OCI-LY1 (cell line): ENCODE data around the gene C6orf62.

ENCODE experiments used
- H2AFZ ChIP-seq: fragments of 200-600 bp; sonication (generic), shearing (Covaris generic); 2 replicates; pipeline ENCODE4 v1.6.0; 2014; ENCODE audit warnings: antibody characterized with exemption, mild to moderate bottlenecking, low read length
- H3F3A ChIP-seq: fragments of 200-600 bp; sonication (generic), shearing (Covaris generic); 2 replicates; pipeline ENCODE4 v1.6.0; 2014; ENCODE audit warnings: mild to moderate bottlenecking, antibody characterized with exemption, low read length, moderate library complexity; ENCODE audit not compliant: insufficient read depth
- H3K27ac ChIP-seq: fragments of 200-600 bp; sonication (generic); 2 replicates; pipeline ENCODE4 v1.5.1; 2014; ENCODE audit warnings: low read length, mixed run types, mild to moderate bottlenecking, low read depth; ENCODE audit not compliant: poor library complexity, severe bottlenecking
- H3K27me3 ChIP-seq: fragments of 200-600 bp; sonication (generic); 2 replicates; pipeline ENCODE4 v1.6.0; 2014; ENCODE audit warnings: antibody characterized with exemption, mild to moderate bottlenecking, low read length, moderate library complexity; ENCODE audit not compliant: insufficient read depth
- H3K36me3 ChIP-seq: fragments of 200-600 bp; sonication (generic); 2 replicates; pipeline ENCODE4 v1.6.1; 2014; ENCODE audit warnings: mild to moderate bottlenecking, antibody characterized with exemption, low read length, moderate library complexity, mixed read lengths; ENCODE audit not compliant: insufficient read depth
- H3K4me1 ChIP-seq: fragments of 200-600 bp; sonication (generic); 2 replicates; pipeline ENCODE4 v1.5.1; 2014; ENCODE audit warnings: mild to moderate bottlenecking, low read length, moderate library complexity; ENCODE audit not compliant: insufficient read depth, severe bottlenecking
- H3K4me2 ChIP-seq: fragments of 200-600 bp; sonication (generic), shearing (Covaris generic); 2 replicates; pipeline ENCODE4 v1.6.1; 2014; ENCODE audit warnings: low read length
- H3K4me3 ChIP-seq: fragments of 200-600 bp; sonication (generic); 2 replicates; pipeline ENCODE4 v1.5.1; 2014; ENCODE audit warnings: low read length, low read depth, mild to moderate bottlenecking, mixed read lengths; ENCODE audit not compliant: poor library complexity, severe bottlenecking
- H3K79me2 ChIP-seq: fragments of 200-600 bp; shearing (Covaris generic); 2 replicates; pipeline ENCODE4 v1.6.1; 2016; ENCODE audit warnings: mixed run types, low read length, mixed read lengths; ENCODE audit not compliant: insufficient read depth
- H3K9ac ChIP-seq: fragments of 200-600 bp; sonication (generic), shearing (Covaris generic); 2 replicates; pipeline ENCODE4 v1.6.1; 2014; ENCODE audit warnings: mild to moderate bottlenecking, low read length, mixed read lengths
- H3K9me2 ChIP-seq: fragments of 200-600 bp; sonication (generic), shearing (Covaris generic); 2 replicates; pipeline ENCODE4 v1.6.1; 2014; ENCODE audit warnings: low read depth, mild to moderate bottlenecking, low read length, mixed read lengths
- H3K9me3 ChIP-seq: fragments of 200-600 bp; shearing (Covaris generic); 2 replicates; pipeline ENCODE4 v1.6.1; 2014; ENCODE audit warnings: low read length, mixed read lengths
- H4K20me1 ChIP-seq: fragments of 200-600 bp; sonication (generic), shearing (Covaris generic); 2 replicates; pipeline ENCODE4 v1.6.0; 2016; ENCODE audit warnings: mild to moderate bottlenecking, low read length; ENCODE audit not compliant: insufficient read depth
- CTCF ChIP-seq: fragments of 200-600 bp; sonication (generic), shearing (Covaris generic); IDR thresholded peaks from 2 replicates; pipeline ENCODE4 v1.5.1; 2017; ENCODE audit warnings: mild to moderate bottlenecking, antibody characterized with exemption, low read length, moderate library complexity, mixed read lengths
- EZH2 ChIP-seq: fragments of 200-600 bp; sonication (generic), shearing (Covaris generic); IDR thresholded peaks from 2 replicates; pipeline ENCODE4 v1.8.0; 2017; ENCODE audit warnings: borderline replicate concordance, mixed run types, mild to moderate bottlenecking, antibody characterized with exemption, low read length, moderate library complexity, mixed read lengths

The C6orf62 gene

GRCh38 chr6:24704468-24704867 lies 14.5 kb downstream of the C6orf62 start:
- no peak overlapping the region for H2AFZ ChIP-seq
- H3K4me1 ChIP-seq: no peaks in the 10 kb centered on the region
- peaks cover 4% of the 10 kb centered on the region; the same call in 1 of the 2 replicates for H3F3A ChIP-seq
- no peak overlapping the region for H3K4me2 ChIP-seq
- peaks cover 90% of the 10 kb centered on the region for H3K36me3 ChIP-seq
- no peaks in the 10 kb centered on the region for H3K27me3 ChIP-seq
- TF ChIP-seq EZH2 (no peak), CTCF (no peak)
- H3K79me2 ChIP-seq: no peaks in the 10 kb centered on the region
- no peak overlapping the region for H3K4me3 ChIP-seq
- H3K9ac ChIP-seq: no peak overlapping the region
- H3K9me2 ChIP-seq: no peaks in the 10 kb centered on the region
- no peaks in the 10 kb centered on the region for H4K20me1 ChIP-seq
- H3K9me3 ChIP-seq: no peaks in the 10 kb centered on the region
- no peak overlapping the region for H3K27ac ChIP-seq

GRCh38 chr6:24702720-24703282 lies 16.2 kb downstream of the C6orf62 start:
- no peak for TF ChIP-seq CTCF
- no peak for TF ChIP-seq EZH2
- Histone ChIP-seq H3K27ac (no peak overlapping the region), H3K4me3 (no peak overlapping the region), H3K79me2 (no peaks in the 10 kb centered on the region), H3K27me3 (no peaks in the 10 kb centered on the region), H3K4me1 (no peaks in the 10 kb centered on the region), H2AFZ (no peak overlapping the region), H3K9ac (no peak overlapping the region), H3K4me2 (no peak overlapping the region), H3K36me3 (peaks cover 77% of the 10 kb centered on the region), H4K20me1 (no peaks in the 10 kb centered on the region), H3K9me2 (no peaks in the 10 kb centered on the region), H3K9me3 (no peaks in the 10 kb centered on the region), H3F3A (0 out of 2 replicates have a peak, but pooled peaks cover 5% of the 10 kb centered on the region)

DNA sequence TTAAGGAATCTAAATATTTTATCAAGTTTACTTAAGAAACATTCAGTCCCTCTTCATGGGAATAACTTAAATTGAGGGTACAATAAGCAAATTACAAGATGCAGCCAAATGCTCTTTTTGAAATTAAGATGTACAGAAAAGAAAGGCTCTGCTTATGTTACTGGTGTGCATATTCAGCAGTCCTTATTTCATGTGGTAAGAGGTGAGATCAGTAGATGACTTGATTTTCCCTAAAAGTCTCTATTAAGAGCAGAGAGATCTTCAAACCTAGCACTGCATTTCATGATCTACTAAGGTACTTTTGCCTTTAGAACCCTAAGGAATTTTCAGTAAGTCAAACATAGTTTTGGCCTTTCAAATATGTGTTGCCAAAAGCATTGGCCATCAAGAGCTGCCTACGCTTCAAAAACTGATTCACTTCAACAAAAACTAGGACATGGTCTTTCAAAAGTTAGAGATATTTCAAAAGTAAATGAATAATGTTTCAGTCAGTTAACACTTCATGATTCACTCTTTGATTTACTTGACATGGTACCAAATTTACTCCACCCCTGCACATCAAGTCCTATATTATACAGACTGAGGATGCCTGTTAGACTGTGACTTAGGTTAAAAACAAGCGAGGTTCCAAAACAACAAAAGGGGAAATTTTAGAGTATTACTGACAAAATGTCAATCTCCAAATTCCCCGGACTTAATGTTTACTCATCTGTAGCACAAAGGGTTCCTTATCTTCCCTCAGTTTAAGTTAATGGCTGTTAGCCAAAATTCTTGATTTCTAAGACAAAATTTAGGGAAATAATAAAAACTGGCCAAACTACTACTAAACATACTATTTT lies 19.2 kb downstream of the C6orf62 start:
- no peaks in the 10 kb centered on the region for H3K9me3 ChIP-seq
- no peak overlapping the region for H3K9ac ChIP-seq
- TF ChIP-seq CTCF (no peak), EZH2 (no peak)
- peaks cover 46% of the 10 kb centered on the region for H3K36me3 ChIP-seq
- peak overlapping the region; percentile 29 for H3K27ac ChIP-seq
- no peak overlapping the region for H2AFZ ChIP-seq
- 0 out of 2 replicates have a peak, but pooled peaks cover 5% of the 10 kb centered on the region for H3F3A ChIP-seq
- no peaks in the 10 kb centered on the region for H3K79me2 ChIP-seq
- H3K4me2 ChIP-seq: no peak overlapping the region
- H4K20me1 ChIP-seq: no peaks in the 10 kb centered on the region
- no peak overlapping the region for H3K4me3 ChIP-seq
- no peaks in the 10 kb centered on the region for H3K27me3 ChIP-seq
- H3K9me2 ChIP-seq: no peaks in the 10 kb centered on the region
- no peaks in the 10 kb centered on the region for H3K4me1 ChIP-seq
